Progenitor cell of endocrine pancreas (in vitro differentiated cells): Measurements from ENCODE around the gene THADA. TPM values are rescaled to one million over a fixed set of nuclear protein-coding genes. Genes with fewer than 3 reads are reported as not detected.
A peak's percentile ranks its signal among the peaks of the same experiment; 100 is the strongest.

Source experiments
- DNase-seq: peaks from one replicate; pipeline ENCODE4 v3.0.0; 2021; ENCODE audit warnings: low spot score; ENCODE audit not compliant: unreplicated experiment
- H3K27ac Mint-ChIP-seq: 2 replicates; pipeline ENCODE4 v1.8.0; 2021; ENCODE audit warnings: mild to moderate bottlenecking, moderate library complexity, mixed read lengths
- H3K27me3 Mint-ChIP-seq: 2 replicates; pipeline ENCODE4 v1.8.0; 2021; ENCODE audit warnings: mixed read lengths
- H3K36me3 Mint-ChIP-seq: 2 replicates; pipeline ENCODE4 v1.8.0; 2022; ENCODE audit warnings: mixed read lengths; ENCODE audit not compliant: insufficient read depth
- H3K4me1 Mint-ChIP-seq: 2 replicates; pipeline ENCODE4 v1.8.0; 2021; ENCODE audit warnings: low read depth, mixed read lengths
- H3K4me3 Mint-ChIP-seq: 2 replicates; pipeline ENCODE4 v1.8.0; 2021; ENCODE audit warnings: low read depth, mild to moderate bottlenecking, moderate library complexity, mixed read lengths
- H3K9me3 Mint-ChIP-seq: 2 replicates; pipeline ENCODE4 v1.8.0; 2021; ENCODE audit warnings: low read depth, mixed read lengths
- CTCF ChIP-seq: fragments of 200-600 bp; sonication (generic); IDR thresholded peaks from one replicate; pipeline ENCODE4 v1.5.0; 2021; ENCODE audit warnings: antibody characterized with exemption, mild to moderate bottlenecking; ENCODE audit not compliant: unreplicated experiment
- total RNA-seq: library from RNA; stranded (reverse); gene quantifications from 2 replicates; pipeline ENCODE4 v1.2.1, GENCODE V29; 2021

The THADA gene
- total RNA-seq, 1 donor from 2014 or later, result 39.4 TPM

- no peak for TF ChIP-seq CTCF
- peak overlapping the region; percentile 97 for H3K27ac Mint-ChIP-seq
- peak overlapping the region; percentile 77 for H3K4me3 Mint-ChIP-seq
- peaks cover 16% of the 10 kb centered on the region for H3K36me3 Mint-ChIP-seq
- peak; percentile 40 for DNase-seq
- no peaks in the 10 kb centered on the region for H3K9me3 Mint-ChIP-seq
- no peaks in the 10 kb centered on the region for H3K27me3 Mint-ChIP-seq
- H3K4me1 Mint-ChIP-seq, result peaks cover 53% of the 10 kb centered on the region
Observed at GRCh38 chr2:43219383-43220228, 376.2 kb downstream of the THADA start.

GRCh38 chr2:43218702-43219382 is 377.0 kb downstream of the THADA start:
- H3K4me1 Mint-ChIP-seq, result peaks cover 53% of the 10 kb centered on the region
- no peak for TF ChIP-seq CTCF
- H3K27ac Mint-ChIP-seq, result peak overlapping the region; percentile 97
- H3K9me3 Mint-ChIP-seq, result no peaks in the 10 kb centered on the region
- H3K27me3 Mint-ChIP-seq, result no peaks in the 10 kb centered on the region
- peaks cover 12% of the 10 kb centered on the region for H3K36me3 Mint-ChIP-seq
- peak overlapping the region; percentile 77 for H3K4me3 Mint-ChIP-seq
- DNase-seq, result no peak

DNA sequence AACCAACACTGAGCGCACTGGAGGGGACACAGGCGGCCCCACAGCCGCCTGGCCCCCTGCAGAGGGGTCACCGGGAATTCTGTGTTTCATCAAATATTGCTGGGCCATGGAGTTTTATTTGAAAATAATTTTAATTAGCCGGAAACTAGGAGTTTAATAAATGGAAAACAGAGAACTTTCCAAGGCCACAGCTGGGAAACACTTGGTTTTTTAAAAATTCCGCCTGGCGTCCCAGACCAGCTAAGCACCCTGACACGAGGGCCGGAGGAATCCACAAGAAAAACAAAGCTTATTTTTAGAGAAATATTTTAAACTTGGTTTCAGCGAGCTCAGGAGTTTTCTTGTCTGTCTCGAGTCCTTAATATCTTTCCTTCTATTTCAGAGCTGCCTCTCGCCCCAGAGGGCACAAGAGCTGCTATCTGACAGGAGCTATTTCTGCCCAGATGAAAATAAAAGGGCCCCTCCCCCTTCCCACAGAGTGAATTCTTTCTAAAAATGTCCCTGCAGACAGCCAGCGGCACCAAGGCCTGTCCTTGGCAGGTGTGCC is 377.6 kb downstream of the THADA start:
- Mint-ChIP-seq H3K36me3 (peaks cover 7% of the 10 kb centered on the region), H3K4me3 (no peak overlapping the region), H3K9me3 (no peaks in the 10 kb centered on the region), H3K4me1 (peaks cover 53% of the 10 kb centered on the region), H3K27ac (peak overlapping the region; percentile 96), H3K27me3 (no peaks in the 10 kb centered on the region)
- no peak for DNase-seq
- no peak for TF ChIP-seq CTCF

DNA sequence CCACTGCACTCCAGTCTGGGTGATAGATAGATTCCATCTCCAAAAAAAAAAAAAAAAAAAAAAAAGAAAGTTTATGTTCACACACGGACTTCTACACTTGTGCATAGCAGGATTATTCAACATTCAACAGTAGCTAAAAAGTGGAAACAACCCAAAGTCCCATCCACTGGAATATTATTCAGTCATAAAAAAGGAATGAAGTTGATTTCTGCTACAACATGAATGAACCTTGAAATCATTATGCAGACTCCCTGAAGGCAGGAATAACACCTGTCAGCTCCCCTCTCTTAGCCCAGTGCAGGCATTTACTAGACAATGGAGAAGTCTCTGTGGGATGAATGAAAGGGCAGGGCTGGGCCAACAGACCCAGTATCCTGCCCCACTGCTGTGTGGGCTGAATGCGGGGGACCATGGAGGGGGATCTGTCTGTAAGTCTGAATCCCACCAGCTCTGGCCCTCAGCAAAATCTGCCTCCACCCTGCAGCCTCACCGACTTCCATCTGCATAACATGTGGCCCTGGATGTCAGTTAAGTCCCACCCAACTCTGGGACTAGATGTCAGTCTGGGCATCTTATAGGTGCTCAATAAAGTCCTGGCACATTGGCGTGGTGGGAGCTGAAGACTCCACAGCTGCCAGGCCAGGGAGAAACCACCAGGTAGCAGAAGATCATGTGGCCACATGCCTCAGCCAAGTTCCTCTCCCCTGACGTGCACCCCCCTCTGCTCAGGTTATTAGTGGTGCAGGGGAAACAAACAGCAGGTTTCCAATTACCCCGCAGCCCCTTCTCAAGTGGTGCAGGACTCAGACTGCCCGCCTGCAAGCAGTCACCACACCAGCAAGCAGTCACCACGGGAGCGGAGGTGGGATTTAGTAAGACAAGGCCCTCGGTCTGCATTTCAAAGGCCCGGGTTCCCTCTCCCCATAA is 378.3 kb downstream of the THADA start:
- H3K9me3 Mint-ChIP-seq, result no peaks in the 10 kb centered on the region
- peaks cover 49% of the 10 kb centered on the region for H3K4me1 Mint-ChIP-seq
- H3K27me3 Mint-ChIP-seq, result no peaks in the 10 kb centered on the region
- peak overlapping the region; percentile 96 for H3K27ac Mint-ChIP-seq
- TF ChIP-seq CTCF, result no peak
- H3K36me3 Mint-ChIP-seq, result peaks cover 3% of the 10 kb centered on the region
- no peak overlapping the region for H3K4me3 Mint-ChIP-seq
- DNase-seq, result no peak
